ENCODE results near the gene HMGXB3.

The HMGXB3 gene

DNA sequence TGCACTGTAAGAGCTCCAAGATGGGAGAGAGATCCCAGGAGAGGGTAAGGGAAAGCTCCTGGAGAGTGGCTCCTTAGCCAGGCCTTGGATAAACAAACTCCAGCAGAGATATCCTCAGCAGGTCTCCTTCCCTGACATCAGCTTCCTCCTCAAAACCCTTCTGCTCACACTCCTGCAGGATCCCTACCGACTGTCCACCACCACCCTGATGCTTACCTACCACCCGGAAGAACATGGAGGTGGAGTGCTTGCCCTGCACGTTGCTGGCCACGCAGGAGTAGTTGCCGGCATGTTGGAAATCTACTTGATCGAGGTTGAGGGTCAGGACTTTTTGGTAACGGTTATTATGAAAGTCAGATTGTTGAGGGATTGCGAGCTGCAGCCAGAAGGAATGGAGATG is 76.5 kb downstream of the HMGXB3 start:
- TF ChIP-seq, protein P1, sequence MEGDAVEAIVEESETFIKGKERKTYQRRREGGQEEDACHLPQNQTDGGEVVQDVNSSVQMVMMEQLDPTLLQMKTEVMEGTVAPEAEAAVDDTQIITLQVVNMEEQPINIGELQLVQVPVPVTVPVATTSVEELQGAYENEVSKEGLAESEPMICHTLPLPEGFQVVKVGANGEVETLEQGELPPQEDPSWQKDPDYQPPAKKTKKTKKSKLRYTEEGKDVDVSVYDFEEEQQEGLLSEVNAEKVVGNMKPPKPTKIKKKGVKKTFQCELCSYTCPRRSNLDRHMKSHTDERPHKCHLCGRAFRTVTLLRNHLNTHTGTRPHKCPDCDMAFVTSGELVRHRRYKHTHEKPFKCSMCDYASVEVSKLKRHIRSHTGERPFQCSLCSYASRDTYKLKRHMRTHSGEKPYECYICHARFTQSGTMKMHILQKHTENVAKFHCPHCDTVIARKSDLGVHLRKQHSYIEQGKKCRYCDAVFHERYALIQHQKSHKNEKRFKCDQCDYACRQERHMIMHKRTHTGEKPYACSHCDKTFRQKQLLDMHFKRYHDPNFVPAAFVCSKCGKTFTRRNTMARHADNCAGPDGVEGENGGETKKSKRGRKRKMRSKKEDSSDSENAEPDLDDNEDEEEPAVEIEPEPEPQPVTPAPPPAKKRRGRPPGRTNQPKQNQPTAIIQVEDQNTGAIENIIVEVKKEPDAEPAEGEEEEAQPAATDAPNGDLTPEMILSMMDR (conservative IDR thresholded peaks at IDR 0.05; ENCODE audit: low read depth): no peak
- H3K27ac ChIP-seq: no peak overlapping the region
- ChIA-PET POLR2A (ENCODE audit: low non-redundant PET) (no interaction called here), CTCF (interaction anchor here (0.6 kb wide), 1 partner anchor 248 kb away, joined by 3 read pairs; no protein-coding TSS in a partner anchor)
- no peak for DNase-seq (ENCODE audit: low spot score)

DNA sequence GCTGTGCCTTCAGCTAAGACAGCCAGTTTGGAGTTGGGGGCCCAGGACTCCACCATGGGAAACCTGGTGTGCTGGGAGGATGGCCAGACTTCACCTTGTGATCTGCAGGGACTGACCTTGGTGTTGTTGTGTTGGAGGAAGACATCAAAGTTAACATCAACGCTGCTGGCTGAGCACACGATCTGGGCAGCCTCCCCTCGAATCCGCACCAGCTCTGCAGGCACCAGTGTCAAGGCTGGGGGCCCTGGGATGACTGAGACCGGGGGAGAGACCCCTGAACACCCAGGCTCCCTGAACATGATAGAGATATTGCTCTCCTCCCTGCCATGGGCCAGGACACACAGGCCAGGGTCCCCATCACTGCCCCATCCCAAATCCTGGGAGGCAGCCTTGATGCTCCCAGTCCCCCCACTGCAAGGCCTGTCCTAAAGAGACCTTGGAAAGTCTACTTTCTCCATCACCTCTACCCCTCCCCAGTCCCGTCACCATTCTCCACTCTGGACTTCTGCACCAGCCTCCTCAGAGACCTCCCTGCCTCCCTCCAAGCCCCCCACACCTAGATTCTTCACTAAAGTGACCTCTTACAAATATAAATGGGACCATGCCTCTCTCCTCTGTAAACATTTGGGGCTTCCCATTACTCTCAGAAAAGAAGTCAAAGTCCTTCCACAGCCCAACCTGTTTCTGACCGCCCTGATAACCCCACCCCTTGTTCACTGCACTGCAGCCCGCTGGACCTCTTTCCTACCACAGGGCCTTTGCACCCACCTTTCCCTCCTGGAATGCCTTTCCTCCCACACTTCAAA is 77.7 kb downstream of the HMGXB3 start:
- TF ChIP-seq, protein P1 (conservative IDR thresholded peaks at IDR 0.05; ENCODE audit: low read depth): no peak
- POLR2A ChIA-PET (ENCODE audit: low non-redundant PET): interaction anchor here (0.6 kb wide), 1 partner anchor 240 kb away, joined by 3 read pairs; no protein-coding TSS in a partner anchor
- H3K27ac ChIP-seq: no peak overlapping the region
- CTCF ChIA-PET: interaction anchor here (0.5 kb wide), 1 partner anchor 1049 kb away, joined by 3 read pairs; no protein-coding TSS in a partner anchor
- DNase-seq (ENCODE audit: low spot score): no peak

DNA sequence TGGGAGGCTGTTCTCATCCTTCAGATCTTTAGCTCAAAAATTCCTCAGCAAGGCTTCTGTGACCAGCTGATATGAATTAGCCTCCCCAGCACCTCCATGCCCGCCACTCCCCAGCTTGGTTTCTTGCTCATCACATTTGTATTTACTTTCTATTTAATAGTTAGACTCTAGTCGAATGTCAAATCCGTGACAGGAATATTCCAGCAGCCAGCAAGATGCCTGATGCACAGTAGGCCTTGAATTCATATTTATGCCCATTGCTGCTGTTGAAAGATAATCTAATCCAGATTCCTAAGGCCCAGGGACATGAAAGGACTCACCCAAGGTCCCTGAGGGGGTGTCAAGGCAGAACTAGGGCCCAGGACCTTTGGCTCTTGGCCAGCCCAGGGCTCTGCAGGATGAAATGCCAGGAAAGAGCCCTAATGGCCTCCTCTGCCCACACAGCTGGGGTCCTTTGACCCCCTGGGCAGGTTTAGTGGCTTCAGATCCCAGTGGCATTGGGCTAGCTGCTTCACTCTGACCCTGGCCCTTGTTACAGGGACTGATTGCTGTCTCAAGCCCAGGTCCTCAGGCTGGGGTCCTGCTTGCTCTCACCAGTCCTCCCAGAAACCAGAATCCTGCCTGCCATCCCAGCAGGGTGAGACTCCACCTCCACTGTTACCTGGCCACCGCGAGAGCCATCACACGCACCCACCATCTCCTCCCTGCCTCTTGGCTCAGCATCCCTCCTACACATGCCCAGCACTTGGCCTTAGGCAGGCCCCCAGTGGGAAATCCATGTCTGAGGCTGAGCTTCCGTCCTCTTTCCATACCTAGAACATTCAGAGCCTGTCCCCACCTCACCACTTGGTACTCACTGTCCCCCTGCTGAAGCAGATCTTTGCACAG is 78.5 kb downstream of the HMGXB3 start:
- no peak for DNase-seq (ENCODE audit: low spot score)
- H3K27ac ChIP-seq: no peak overlapping the region
- TF ChIP-seq, protein P1 (conservative IDR thresholded peaks at IDR 0.05; ENCODE audit: low read depth): no peak
- CTCF ChIA-PET: no interaction called here
- POLR2A ChIA-PET (ENCODE audit: low non-redundant PET): no interaction called here

DNA sequence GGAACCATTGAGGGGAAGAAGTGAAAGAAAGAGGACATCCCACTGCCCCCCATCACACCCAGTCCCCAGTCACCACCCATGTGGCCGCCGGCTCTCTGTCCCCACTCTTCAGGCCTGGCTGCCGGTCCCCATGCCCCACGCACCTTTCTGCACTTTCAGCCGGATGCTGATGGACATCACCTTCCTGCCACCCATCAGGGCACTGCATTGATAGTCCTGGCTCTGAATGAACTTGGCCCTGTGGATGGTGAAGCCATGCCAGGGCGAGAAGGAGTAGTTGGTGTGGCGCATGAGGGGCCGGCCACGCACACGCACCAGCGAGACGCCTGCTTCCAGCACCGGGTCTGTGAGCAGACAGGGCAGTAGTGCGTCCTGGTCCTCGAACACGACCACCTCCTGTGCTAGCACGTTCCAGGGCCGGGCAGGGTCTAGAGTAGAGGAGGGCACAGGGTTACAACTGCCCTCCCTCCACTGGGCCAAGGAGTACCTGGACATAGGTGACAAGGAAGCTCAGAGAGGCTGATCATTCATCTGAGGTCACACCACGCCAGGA is 79.4 kb downstream of the HMGXB3 start:
- CTCF ChIA-PET: interaction anchor here (1.1 kb wide), 1 partner anchor 90 kb away, joined by 3 read pairs; no protein-coding TSS in a partner anchor
- no peak overlapping the region for H3K27ac ChIP-seq
- TF ChIP-seq, protein P1 (conservative IDR thresholded peaks at IDR 0.05; ENCODE audit: low read depth): no peak
- POLR2A ChIA-PET (ENCODE audit: low non-redundant PET): no interaction called here
- no peak for DNase-seq (ENCODE audit: low spot score)

DNA sequence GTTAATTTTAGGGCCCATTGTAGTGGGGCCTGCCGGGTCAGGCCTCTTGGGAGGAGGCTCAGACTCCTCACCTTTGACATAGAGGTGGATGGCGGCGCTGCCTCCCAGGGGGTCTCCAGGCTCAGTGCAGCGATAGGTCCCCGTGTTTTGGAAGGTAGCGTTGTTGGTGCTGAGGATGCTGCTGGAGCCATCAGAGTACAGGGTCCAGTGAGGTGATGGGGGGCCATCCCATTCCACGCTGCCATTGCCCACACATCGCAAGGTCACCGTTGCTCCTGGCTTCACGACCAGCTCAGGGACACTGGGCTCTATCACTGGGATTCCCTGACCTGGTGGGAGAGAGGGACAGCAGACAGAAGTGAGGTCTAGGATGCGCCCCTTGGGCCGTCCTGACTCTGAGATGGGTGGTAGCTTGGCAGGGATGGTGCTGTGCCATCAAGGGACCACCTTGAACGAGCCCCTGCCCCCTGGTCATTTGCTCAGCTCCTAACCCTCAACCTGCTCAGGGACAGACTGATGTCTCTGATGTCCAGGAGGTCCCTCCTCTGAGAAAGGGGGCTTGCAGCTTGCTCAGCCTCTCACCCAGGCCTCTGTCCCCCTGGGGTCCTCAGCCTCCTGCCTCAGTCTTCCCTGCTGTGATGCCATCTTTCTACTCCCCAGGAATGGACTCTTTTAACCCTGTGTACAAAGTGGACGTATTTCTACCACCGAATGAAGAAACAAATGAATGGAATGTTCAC is 80.3 kb downstream of the HMGXB3 start:
- ChIA-PET CTCF (interaction anchor here (0.6 to 1.1 kb wide), 3 partner anchors 10 to 102 kb away, joined by 3 read pairs; no protein-coding TSS in a partner anchor), POLR2A (ENCODE audit: low non-redundant PET) (no interaction called here)
- H3K27ac ChIP-seq: no peak overlapping the region
- TF ChIP-seq, protein P1 (conservative IDR thresholded peaks at IDR 0.05; ENCODE audit: low read depth): no peak
- no peak for DNase-seq (ENCODE audit: low spot score)
